Mucosa of stomach (tissue), 1 donor: ENCODE data around the gene SLC39A1.

Experiments
- H3K27me3 ChIP-seq: one replicate; pipeline ENCODE4 v1.7.0; 2013; ENCODE audit warnings: mild to moderate bottlenecking, low read length; ENCODE audit not compliant: control insufficient read depth, insufficient read depth
- H3K36me3 ChIP-seq: one replicate; pipeline ENCODE4 v1.7.0; 2013; ENCODE audit warnings: low read length; ENCODE audit not compliant: control insufficient read depth, insufficient read depth
- H3K4me1 ChIP-seq: one replicate; pipeline ENCODE4 v1.7.0; 2013; ENCODE audit warnings: mild to moderate bottlenecking, low read length; ENCODE audit not compliant: control insufficient read depth, insufficient read depth
- H3K4me3 ChIP-seq: one replicate; pipeline ENCODE4 v1.7.0; 2013; ENCODE audit warnings: low read length
- H3K9ac ChIP-seq: one replicate; pipeline ENCODE4 v1.7.0; 2013; ENCODE audit warnings: mild to moderate bottlenecking, low read length, moderate library complexity
- H3K9me3 ChIP-seq: one replicate; pipeline ENCODE4 v1.7.0; 2013; ENCODE audit warnings: mild to moderate bottlenecking, low read length, moderate library complexity; ENCODE audit not compliant: control insufficient read depth
- donor health status: Pancreatic carcinoma.

The SLC39A1 gene

GRCh38 chr1:153957744-153958110 lies 5.6 kb downstream of the SLC39A1 start:
- Histone ChIP-seq H3K9ac (peak overlapping the region; percentile 86), H3K9me3 (no peaks in the 10 kb centered on the region), H3K36me3 (no peaks in the 10 kb centered on the region), H3K27me3 (no peaks in the 10 kb centered on the region), H3K4me1 (peaks cover 43% of the 10 kb centered on the region), H3K4me3 (peak overlapping the region; percentile 53)

GRCh38 chr1:153956997-153957715 lies 6.2 kb downstream of the SLC39A1 start:
- H3K9ac ChIP-seq: peak overlapping the region; percentile 86
- no peaks in the 10 kb centered on the region for H3K27me3 ChIP-seq
- no peaks in the 10 kb centered on the region for H3K36me3 ChIP-seq
- peak overlapping the region; percentile 53 for H3K4me3 ChIP-seq
- H3K9me3 ChIP-seq: no peaks in the 10 kb centered on the region
- peaks cover 37% of the 10 kb centered on the region for H3K4me1 ChIP-seq

- Histone ChIP-seq H3K9ac (no peak overlapping the region), H3K4me1 (peaks cover 25% of the 10 kb centered on the region)
Measured at GRCh38 chr1:153954826-153955225, 8.5 kb downstream of the SLC39A1 start.

GRCh38 chr1:153953859-153954365 lies 9.4 kb downstream of the SLC39A1 start:
- peaks cover 25% of the 10 kb centered on the region for H3K4me1 ChIP-seq
- no peak overlapping the region for H3K4me3 ChIP-seq
- no peaks in the 10 kb centered on the region for H3K27me3 ChIP-seq
- no peak overlapping the region for H3K9ac ChIP-seq
- no peaks in the 10 kb centered on the region for H3K9me3 ChIP-seq
- H3K36me3 ChIP-seq: peaks cover 4% of the 10 kb centered on the region

More at GRCh38 chr1:153954826-153955225, 8.5 kb downstream of the SLC39A1 start:
- Histone ChIP-seq H3K36me3 (no peaks in the 10 kb centered on the region), H3K4me3 (no peak overlapping the region), H3K9me3 (no peaks in the 10 kb centered on the region), H3K27me3 (no peaks in the 10 kb centered on the region)

GRCh38 chr1:153951801-153952200 lies 11.5 kb downstream of the SLC39A1 start:
- Histone ChIP-seq H3K4me3 (no peak overlapping the region), H3K36me3 (peaks cover 9% of the 10 kb centered on the region), H3K27me3 (no peaks in the 10 kb centered on the region), H3K9ac (no peak overlapping the region), H3K9me3 (no peaks in the 10 kb centered on the region), H3K4me1 (peaks cover 21% of the 10 kb centered on the region)

GRCh38 chr1:153951183-153951582 lies 12.2 kb downstream of the SLC39A1 start:
- H3K27me3 ChIP-seq: no peaks in the 10 kb centered on the region
- H3K4me3 ChIP-seq: no peak overlapping the region
- H3K9ac ChIP-seq: no peak overlapping the region
- peaks cover 17% of the 10 kb centered on the region for H3K4me1 ChIP-seq
- peaks cover 9% of the 10 kb centered on the region for H3K36me3 ChIP-seq
- H3K9me3 ChIP-seq: no peaks in the 10 kb centered on the region

- H3K9ac ChIP-seq: peak within 1 kb of the TSS; percentile 92
- H3K36me3 ChIP-seq: peaks cover 9% of the 10 kb centered on the region
- peak within 1 kb of the TSS; percentile 91 for H3K4me3 ChIP-seq
- H3K27me3 ChIP-seq: no peaks in the 10 kb centered on the region
- no peaks in the 10 kb centered on the region for H3K9me3 ChIP-seq
- H3K4me1 ChIP-seq: peaks cover 19% of the 10 kb centered on the region
Measured at GRCh38 chr1:153946622-153947241, 16.6 kb downstream of the SLC39A1 start, which contains the start of gene DENND4B. DENND4B (minus strand) TSS chr1:153946718; CDS start chr1:153944374, 2,344 bp downstream.

GRCh38 chr1:153945795-153946621 lies 17.3 kb downstream of the SLC39A1 start:
- peak overlapping the region; percentile 91 for H3K4me3 ChIP-seq
- peaks cover 9% of the 10 kb centered on the region for H3K36me3 ChIP-seq
- no peaks in the 10 kb centered on the region for H3K9me3 ChIP-seq
- peaks cover 19% of the 10 kb centered on the region for H3K4me1 ChIP-seq
- H3K27me3 ChIP-seq: no peaks in the 10 kb centered on the region
- peak overlapping the region; percentile 92 for H3K9ac ChIP-seq

GRCh38 chr1:153945131-153945794 lies 18.1 kb downstream of the SLC39A1 start:
- peaks cover 9% of the 10 kb centered on the region for H3K36me3 ChIP-seq

GRCh38 chr1:153944827-153945117 lies 18.6 kb downstream of the SLC39A1 start:
- peaks cover 19% of the 10 kb centered on the region for H3K4me1 ChIP-seq
- H3K4me3 ChIP-seq: peak overlapping the region; percentile 91
- H3K9me3 ChIP-seq: no peaks in the 10 kb centered on the region
- H3K9ac ChIP-seq: peak overlapping the region; percentile 92
- H3K27me3 ChIP-seq: no peaks in the 10 kb centered on the region
- peaks cover 9% of the 10 kb centered on the region for H3K36me3 ChIP-seq

More at GRCh38 chr1:153945131-153945794, 18.1 kb downstream of the SLC39A1 start:
- Histone ChIP-seq H3K4me1 (peaks cover 19% of the 10 kb centered on the region), H3K27me3 (no peaks in the 10 kb centered on the region), H3K9me3 (no peaks in the 10 kb centered on the region), H3K9ac (peak overlapping the region; percentile 92), H3K4me3 (peak overlapping the region; percentile 91)

- H3K4me1 ChIP-seq: peaks cover 19% of the 10 kb centered on the region
- H3K27me3 ChIP-seq: no peaks in the 10 kb centered on the region
- peaks cover 8% of the 10 kb centered on the region for H3K36me3 ChIP-seq
- H3K9me3 ChIP-seq: no peaks in the 10 kb centered on the region
- no peak overlapping the region for H3K4me3 ChIP-seq
- H3K9ac ChIP-seq: peak overlapping the region; percentile 92
Measured at GRCh38 chr1:153944005-153944826, 19.1 kb downstream of the SLC39A1 start.
